Lung (tissue), 12 donors: ENCODE data around the gene SORL1. TPM values are rescaled to one million over a fixed set of nuclear protein-coding genes. Genes with fewer than 3 reads are reported as not detected.

Experiments used
- ATAC-seq: fragments of 200-7000 bp; cut with Tn5 transposase; one replicate; pipeline ENCODE4 v1.9.1; 2020; ENCODE audit warnings: moderate number of reproducible peaks; ENCODE audit not compliant: insufficient read depth, low FRiP score
- DNase-seq, 3 donors: peaks; one replicate each; pipeline ENCODE4 v3.0.0-alpha.2; 2013 to 2017
- H3K27ac ChIP-seq, 2 donors: one replicate each; pipeline ENCODE4 v1.5.1; 2013; ENCODE audit warnings: mild to moderate bottlenecking in 2 of 2, moderate library complexity in 2 of 2, control low read depth in 1 of 2, inconsistent platforms in 1 of 2, low read depth in 1 of 2, low read length in 1 of 2
- H3K27me3 ChIP-seq, 3 donors: one replicate each; pipeline ENCODE4 v1.5.1; 2013; ENCODE audit warnings: low read length in 2 of 3; ENCODE audit not compliant: control insufficient read depth in 3 of 3, insufficient read depth in 3 of 3
- H3K36me3 ChIP-seq, 4 donors: one replicate each; pipeline ENCODE4 v1.5.1; 2013; ENCODE audit warnings: low read length in 4 of 4, mild to moderate bottlenecking in 1 of 4, moderate library complexity in 1 of 4; ENCODE audit not compliant: control insufficient read depth in 4 of 4, insufficient read depth in 4 of 4
- H3K4me1 ChIP-seq, 5 donors: one replicate each; pipeline ENCODE4 v1.5.1; 2013; ENCODE audit warnings: low read length in 5 of 5, mild to moderate bottlenecking in 2 of 5, moderate library complexity in 1 of 5; ENCODE audit not compliant: control insufficient read depth in 5 of 5, insufficient read depth in 5 of 5
- H3K4me3 ChIP-seq: one replicate; pipeline ENCODE4 v1.5.1; 2013; ENCODE audit warnings: mild to moderate bottlenecking, control low read depth, moderate library complexity
- H3K9ac ChIP-seq, 2 donors: one replicate each; pipeline ENCODE4 v1.5.1; 2013; ENCODE audit warnings: low read length in 2 of 2, control low read depth in 1 of 2; ENCODE audit not compliant: insufficient read depth in 1 of 2
- H3K9me3 ChIP-seq, 4 donors: one replicate each; pipeline ENCODE4 v1.5.1; 2013; ENCODE audit warnings: low read length in 3 of 4, mild to moderate bottlenecking in 1 of 4, moderate library complexity in 1 of 4; ENCODE audit not compliant: control insufficient read depth in 4 of 4, insufficient read depth in 3 of 4
- WGBS, 2 donors: extraction: QIAGEN DNeasy Blood & Tissue Kit; methylation state at CpG; one replicate each; pipeline ENCODE4 v1.1.7; 2013; 5-methylcytosine and 5-hydroxymethylcytosine counted together
- polyA plus RNA-seq, 2 donors: library from polyadenylated mRNA; stranded (reverse); fragments of 200-250 nt; gene quantifications; one replicate each; pipeline ENCODE4 v1.2.1, GENCODE V29; 2013
- total RNA-seq, 2 donors: library from RNA; depleted of rRNA in 1 of 2; stranded (reverse); fragments of >200 nt in 1 of 2; gene quantifications; one replicate each; pipeline ENCODE4 v1.2.1, GENCODE V29; 2014 to 2021
- TF ChIP-seq, protein P1 (sequence below): IDR thresholded peaks from 2 replicates; pipeline ENCODE4 v1.5.1; 2012; ENCODE audit warnings: mild to moderate bottlenecking; ENCODE audit errors: control extremely low read depth, extremely low read depth
- donor health status: control.
- donor health status: control.
- donor health status: Bipolar disorder and iron deficiency.
- donor health status: healthy.
- donor health status: DM: yes; HTN: yes; CAD: no.

The SORL1 gene
- total and polyA plus RNA-seq, 4 donors = 1.9 to 67.0 (median 49.2) TPM

DNA sequence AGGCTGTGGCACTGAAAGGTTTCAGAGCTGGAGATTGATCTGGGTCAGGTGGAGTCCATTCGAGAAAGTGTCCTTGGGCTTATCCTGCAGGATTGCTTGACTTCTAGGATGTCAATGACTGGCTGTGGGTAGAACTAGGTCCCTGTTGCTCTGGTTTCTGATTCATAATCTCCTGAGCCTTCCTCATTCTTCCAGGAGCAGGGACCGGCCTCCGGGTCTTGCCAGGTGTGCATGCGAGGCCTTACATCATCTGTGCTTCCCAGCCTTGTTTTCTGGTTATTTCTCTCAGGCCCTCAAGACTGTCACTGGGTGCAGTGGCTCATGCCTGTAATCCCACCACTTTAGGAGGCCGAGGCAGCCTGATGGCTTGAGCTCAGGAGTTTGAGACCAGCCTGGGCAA, 33.9 kb downstream of the SORL1 start:
- no peaks in the 10 kb centered on the region for H3K27me3 ChIP-seq
- H3K27ac ChIP-seq = no peak overlapping the region
- peaks cover 0 to 1% (median 0%) of the 10 kb centered on the region in 5 donors for H3K4me1 ChIP-seq
- no peaks in the 10 kb centered on the region for H3K9me3 ChIP-seq
- no peak overlapping the region for H3K4me3 ChIP-seq
- WGBS, 2 donors = 87 to 98% methylated on average over 5 of the region's 5 CpGs
- TF ChIP-seq, protein P1, sequence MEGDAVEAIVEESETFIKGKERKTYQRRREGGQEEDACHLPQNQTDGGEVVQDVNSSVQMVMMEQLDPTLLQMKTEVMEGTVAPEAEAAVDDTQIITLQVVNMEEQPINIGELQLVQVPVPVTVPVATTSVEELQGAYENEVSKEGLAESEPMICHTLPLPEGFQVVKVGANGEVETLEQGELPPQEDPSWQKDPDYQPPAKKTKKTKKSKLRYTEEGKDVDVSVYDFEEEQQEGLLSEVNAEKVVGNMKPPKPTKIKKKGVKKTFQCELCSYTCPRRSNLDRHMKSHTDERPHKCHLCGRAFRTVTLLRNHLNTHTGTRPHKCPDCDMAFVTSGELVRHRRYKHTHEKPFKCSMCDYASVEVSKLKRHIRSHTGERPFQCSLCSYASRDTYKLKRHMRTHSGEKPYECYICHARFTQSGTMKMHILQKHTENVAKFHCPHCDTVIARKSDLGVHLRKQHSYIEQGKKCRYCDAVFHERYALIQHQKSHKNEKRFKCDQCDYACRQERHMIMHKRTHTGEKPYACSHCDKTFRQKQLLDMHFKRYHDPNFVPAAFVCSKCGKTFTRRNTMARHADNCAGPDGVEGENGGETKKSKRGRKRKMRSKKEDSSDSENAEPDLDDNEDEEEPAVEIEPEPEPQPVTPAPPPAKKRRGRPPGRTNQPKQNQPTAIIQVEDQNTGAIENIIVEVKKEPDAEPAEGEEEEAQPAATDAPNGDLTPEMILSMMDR = no peak
- H3K9ac ChIP-seq = no peak overlapping the region
- peaks cover 0 to 12% (median 5%) of the 10 kb centered on the region in 4 donors for H3K36me3 ChIP-seq
- ATAC-seq = no peak
- no peak for DNase-seq

DNA sequence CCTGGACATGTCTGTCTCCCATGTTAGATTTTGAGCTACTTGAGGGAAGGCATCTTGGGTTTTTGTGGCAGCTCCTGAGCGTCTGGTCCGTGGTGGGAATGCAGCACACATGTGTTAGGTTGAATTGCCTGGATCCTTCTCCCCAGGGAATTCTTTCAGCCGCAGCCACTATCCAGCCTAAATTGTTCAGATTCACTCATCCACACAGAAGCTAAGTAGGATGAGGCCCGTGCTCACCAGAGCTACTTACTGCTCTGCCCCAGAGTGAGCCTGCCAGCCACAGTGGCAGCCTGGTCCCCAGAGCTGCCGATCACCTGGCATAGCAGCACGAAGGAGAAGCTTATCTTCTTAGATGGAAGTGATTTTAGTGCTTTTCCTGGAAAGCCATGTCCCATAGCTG, 35.1 kb downstream of the SORL1 start:
- Histone ChIP-seq H3K4me3 (no peak overlapping the region), H3K9me3 (no peaks in the 10 kb centered on the region), H3K36me3 (peaks cover 0 to 12% (median 5%) of the 10 kb centered on the region in 4 donors), H3K27ac (no peak overlapping the region), H3K4me1 (peaks cover 0 to 1% (median 0%) of the 10 kb centered on the region in 5 donors), H3K27me3 (no peaks in the 10 kb centered on the region), H3K9ac (no peak overlapping the region)
- 78 to 81% methylated on average over 6 of the region's 6 CpGs for WGBS, 2 donors
- DNase-seq = no peak
- no peak for ATAC-seq
- TF ChIP-seq, protein P1 = no peak

DNA sequence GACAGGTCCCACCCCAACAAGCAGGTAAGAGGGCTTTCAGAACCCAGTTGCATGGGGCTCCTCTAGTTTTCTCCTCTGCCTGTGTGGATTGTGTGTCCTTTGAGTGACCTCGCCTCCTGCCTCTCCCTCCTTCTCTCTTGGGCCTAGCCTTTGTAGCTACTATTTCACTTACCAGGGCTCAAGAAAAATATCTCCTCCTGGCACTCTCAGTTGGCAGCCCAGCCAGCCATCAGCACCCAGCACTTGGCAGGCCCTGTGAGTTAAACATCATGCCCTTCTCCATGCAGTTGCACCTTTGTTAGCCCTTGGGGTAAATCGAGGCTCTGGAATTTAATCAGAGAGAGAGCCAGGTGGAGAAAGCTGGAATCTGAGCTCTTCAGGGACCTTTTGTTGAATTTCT, 36.1 kb downstream of the SORL1 start:
- Histone ChIP-seq H3K9ac (no peak overlapping the region), H3K4me3 (no peak overlapping the region), H3K36me3 (peaks cover 0 to 12% (median 5%) of the 10 kb centered on the region in 4 donors), H3K4me1 (peaks cover 0 to 1% (median 0%) of the 10 kb centered on the region in 5 donors), H3K27me3 (no peaks in the 10 kb centered on the region), H3K27ac (no peak overlapping the region), H3K9me3 (no peaks in the 10 kb centered on the region)
- TF ChIP-seq, protein P1 = no peak
- DNase-seq (no peak), ATAC-seq (no peak)
- 91 to 93% methylated on average over 2 of the region's 2 CpGs for WGBS, 2 donors

DNA sequence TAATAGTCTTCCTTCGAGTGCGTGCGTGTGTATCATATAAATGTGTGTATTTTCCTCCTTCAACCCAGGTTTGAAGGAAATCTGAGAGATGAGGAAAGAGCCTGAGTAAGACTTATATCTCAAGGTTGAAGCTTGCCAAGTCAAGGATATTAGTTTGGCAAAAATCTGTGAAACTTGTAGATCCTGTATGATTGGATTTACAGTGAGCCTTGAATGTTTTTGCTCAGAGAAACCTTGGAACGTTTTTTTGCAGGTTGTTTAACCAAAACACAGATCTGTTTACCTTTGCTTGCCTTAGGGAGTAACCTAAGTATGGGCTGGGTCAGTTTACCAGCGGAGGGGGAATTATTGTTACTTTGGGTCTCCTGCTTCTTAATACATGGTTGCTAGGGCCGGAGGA, 36.5 kb downstream of the SORL1 start:
- DNase-seq = no peak
- peaks cover 0 to 1% (median 0%) of the 10 kb centered on the region in 5 donors for H3K4me1 ChIP-seq
- H3K4me3 ChIP-seq = no peak overlapping the region
- H3K36me3 ChIP-seq = peaks cover 0 to 15% (median 5%) of the 10 kb centered on the region in 4 donors
- TF ChIP-seq, protein P1 = no peak
- no peaks in the 10 kb centered on the region for H3K9me3 ChIP-seq
- H3K9ac ChIP-seq = no peak overlapping the region
- no peak for ATAC-seq
- H3K27ac ChIP-seq = no peak overlapping the region
- 85 to 87% methylated on average over 6 of the region's 6 CpGs for WGBS, 2 donors
- no peaks in the 10 kb centered on the region for H3K27me3 ChIP-seq
